Renal cortical epithelial cell (primary cell): ENCODE measurements around the gene MAP4K3. TPM values are rescaled to one million over a fixed set of nuclear protein-coding genes. Genes with fewer than 3 reads are reported as not detected.
"Not testable (repeated sequence)": the region's sequence is repeated elsewhere in the genome, so short reads cannot be mapped to it uniquely, and the experiment has no call there.

Source experiments
- DNase-seq: peaks from one replicate; pipeline ENCODE4 v3.0.0-alpha.2; 2011; ENCODE audit warnings: low read depth
- total RNA-seq: library from RNA; depleted of rRNA; stranded (reverse); fragments of >200 nt; gene quantifications from 2 replicates; pipeline ENCODE4 v1.2.3, GENCODE V29; 2014

The MAP4K3 gene
- total RNA-seq, 1 donor from 2014 or later: 108 TPM

GRCh38 chr2:39373181-39373802 lies 63.8 kb downstream of the MAP4K3 start:
- DNase-seq: no peak

- peak; percentile 59 for DNase-seq
Measured at GRCh38 chr2:39370101-39370500, 67.0 kb downstream of the MAP4K3 start.

DNA sequence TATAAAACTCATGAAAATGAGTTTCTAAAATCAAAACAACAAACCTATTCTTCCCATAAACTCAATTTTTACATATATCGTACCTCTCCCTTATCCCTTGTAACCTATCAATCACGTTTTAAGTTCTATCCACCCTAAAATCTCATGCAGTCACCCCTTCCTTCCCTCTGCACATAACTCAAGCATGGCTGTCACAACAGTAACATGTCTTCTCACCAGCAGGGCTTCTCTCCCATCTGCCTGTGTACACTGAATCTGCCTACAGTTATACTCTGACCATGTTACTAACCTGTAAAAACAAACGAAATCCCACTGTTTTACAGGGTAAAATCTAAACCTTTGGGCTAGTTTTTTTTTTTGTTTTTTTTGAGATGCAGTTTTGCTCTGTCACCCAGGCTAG lies 68.2 kb downstream of the MAP4K3 start:
- DNase-seq: no peak

GRCh38 chr2:39368376-39368775 lies 68.7 kb downstream of the MAP4K3 start:
- DNase-seq: no peak

GRCh38 chr2:39362595-39362994 lies 74.5 kb downstream of the MAP4K3 start:
- no peak for DNase-seq

DNA sequence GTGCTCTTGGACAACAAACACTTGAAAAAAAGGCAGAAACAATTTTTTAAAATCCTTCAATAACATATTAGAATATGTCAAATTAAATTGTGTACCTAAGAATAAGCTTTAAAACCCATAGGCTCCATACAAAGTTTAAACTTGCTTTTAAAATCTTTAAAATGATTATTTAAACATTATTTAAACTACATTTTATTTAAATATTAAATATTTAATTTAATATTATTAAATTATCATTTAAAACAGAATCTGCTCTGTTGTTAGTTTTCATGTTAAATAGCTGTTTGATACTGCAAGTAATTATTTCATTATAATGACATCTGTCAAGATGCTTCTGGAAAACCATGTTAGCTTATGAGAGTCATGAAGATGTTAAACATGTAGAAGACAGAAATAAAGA lies 75.6 kb downstream of the MAP4K3 start:
- DNase-seq: no peak

DNA sequence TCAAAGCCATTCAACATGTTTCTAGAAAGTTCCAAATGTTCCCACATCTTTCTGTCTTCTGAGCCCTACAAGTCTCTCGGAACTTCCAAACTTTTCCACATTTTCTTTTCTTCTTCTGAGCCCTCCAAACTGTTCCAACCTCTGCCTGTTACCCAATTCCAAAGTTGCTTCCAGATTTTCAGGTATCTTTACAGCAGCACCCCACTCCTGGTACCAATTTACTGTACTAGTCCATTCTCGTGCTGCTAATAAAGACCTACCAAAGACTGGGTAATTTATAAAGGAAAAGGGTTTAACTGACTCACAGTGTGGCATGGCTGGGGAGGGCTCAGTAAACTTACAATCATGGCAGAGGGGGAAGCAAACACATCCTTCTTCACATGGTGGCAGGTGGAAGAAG lies 76.7 kb downstream of the MAP4K3 start:
- DNase-seq: not testable (repeated sequence)

- DNase-seq: no peak
Measured at GRCh38 chr2:39359453-39360038, 77.5 kb downstream of the MAP4K3 start.

- no peak for DNase-seq
Measured at GRCh38 chr2:39356922-39357639, 80.0 kb downstream of the MAP4K3 start.

DNA sequence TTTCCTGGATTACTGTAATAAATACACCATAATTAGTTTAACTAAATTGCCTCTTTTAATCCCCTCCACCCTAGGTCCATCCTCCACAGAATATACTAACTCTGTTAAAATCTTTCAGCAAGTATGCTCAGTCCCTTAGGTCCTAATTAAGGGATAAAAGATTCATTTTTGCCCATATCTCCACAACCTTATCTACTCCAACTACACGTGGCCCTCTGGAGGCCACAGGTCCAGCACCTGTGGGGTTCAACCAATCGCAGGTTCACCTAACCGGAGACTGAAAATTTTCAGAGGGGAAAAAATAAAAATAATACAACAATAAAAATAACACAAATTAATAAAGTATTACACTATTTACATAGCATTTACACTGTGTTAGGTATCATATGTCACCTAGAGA lies 86.4 kb downstream of the MAP4K3 start:
- no peak for DNase-seq

- DNase-seq: no peak
Measured at GRCh38 chr2:39338502-39338901, 98.6 kb downstream of the MAP4K3 start.

DNA sequence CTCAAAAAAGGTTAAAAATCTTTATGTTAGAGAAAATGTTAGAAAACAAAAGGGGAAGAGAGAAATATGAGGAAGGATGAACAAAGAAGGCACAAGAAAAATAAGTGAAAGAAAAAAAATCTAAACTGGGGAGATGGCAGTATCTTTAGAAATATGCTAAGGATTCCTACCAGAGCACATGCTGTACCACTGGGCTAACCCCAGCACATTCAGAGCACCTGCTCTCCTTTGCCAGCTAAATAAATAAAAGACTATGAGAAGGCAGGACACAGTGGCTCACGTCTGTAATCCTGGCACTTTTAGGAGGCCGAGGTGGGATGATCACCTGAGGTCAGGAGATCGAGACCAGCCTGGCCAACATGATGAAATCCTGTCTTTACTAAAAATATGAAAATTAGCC lies 101.2 kb downstream of the MAP4K3 start:
- DNase-seq: no peak

DNA sequence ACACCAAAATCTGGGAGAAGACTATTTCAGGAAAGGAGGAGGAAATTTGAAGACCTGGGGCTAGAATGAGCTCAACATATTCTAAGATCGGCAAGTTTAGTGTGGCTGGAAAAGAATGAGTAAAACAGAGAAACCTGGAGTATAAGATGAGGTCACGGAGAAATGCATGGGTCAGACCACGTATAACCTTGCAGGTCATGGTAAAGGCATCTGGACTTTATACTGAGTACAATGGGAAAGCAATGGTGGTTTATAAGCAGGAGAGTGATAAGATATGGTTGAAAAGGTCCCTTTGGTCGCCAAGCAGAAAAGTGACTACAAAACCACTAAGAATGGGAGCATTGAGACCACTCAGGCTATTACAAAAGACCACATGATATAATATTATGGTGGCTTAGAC lies 102.1 kb downstream of the MAP4K3 start:
- DNase-seq: no peak

DNA sequence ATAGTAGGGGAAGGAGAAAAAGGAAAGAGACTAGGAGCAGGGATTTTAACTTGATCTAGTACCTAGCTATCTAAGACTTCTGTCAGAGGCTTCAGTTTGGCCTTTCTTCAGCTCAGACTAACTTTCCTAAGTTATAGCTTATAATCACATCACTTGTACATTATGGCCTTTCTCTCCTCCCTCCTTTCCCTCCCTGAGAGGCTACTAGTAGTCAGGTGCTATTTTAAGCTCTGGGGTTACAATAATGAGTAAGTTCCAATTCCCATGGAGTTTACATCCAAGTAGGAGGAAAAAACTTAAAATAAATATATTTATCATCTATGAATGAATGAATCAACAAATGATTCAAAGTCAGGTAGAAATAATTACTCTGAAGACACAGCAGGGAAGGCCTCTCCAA lies 102.6 kb downstream of the MAP4K3 start:
- no peak for DNase-seq

GRCh38 chr2:39326644-39327043 lies 110.4 kb downstream of the MAP4K3 start:
- no peak for DNase-seq

GRCh38 chr2:39325966-39326365 lies 111.1 kb downstream of the MAP4K3 start:
- DNase-seq: peak; percentile 15

DNA sequence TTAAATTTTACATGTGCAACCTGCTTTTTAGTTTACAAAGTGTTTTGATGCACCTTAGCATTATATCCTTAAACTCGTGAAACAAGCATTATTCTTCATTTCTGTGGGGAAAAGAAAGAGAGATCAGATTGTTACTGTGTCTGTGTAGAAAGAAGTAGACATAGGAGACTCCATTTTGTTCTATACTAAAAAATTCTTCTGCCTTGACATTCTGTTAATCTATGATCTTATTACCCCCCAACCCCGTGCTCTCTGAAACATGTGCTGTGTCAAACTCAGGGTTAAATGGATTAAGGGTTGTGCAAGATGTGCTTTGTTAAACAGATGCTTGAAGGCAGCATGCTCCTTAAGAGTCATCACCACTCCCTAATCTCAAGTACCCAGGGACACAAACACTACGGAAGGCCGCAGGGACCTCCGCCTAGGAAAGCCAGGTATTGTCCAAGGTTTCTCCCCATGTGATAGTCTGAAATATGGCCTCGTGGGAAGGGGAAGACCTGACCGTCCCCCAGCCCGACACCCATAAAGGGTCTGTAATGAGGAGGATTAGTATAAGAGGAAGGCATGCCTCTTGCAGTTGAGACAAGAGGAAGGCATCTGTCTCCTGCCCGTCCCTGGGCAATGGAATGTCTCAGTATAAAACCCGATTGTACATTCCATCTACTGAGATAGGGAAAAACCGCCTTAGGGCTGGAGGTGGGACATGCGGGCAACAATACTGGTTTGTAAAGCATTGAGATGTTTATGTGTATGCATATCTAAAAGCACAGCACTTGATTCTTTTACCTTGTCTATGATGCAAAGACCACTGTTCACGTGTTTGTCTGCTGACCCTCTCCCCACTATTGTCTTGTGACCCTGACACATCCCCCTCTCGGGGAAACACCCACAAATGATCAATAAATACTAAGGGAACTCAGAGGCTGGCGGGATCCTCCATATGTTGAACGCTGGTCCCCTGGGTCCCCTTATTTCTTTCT lies 115.7 kb downstream of the MAP4K3 start:
- DNase-seq: not testable (repeated sequence)

DNA sequence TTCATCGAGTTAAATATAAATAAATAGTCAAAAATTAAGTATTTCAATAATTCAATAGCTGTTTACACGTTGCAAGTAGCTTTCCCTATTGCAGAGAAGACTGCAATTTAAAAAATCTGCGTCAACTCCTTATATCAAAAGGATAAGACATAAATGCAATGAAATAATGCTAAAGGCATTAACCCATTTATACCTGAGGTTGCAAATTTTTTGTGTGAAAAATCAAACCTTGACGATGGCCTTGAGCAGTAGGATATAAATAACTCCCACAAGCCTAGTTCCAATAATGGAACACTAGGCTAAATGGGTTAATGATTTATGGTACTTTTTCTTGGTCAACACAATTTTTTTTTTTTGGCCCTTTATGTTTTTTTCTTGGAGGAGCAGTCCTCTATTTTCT lies 116.9 kb downstream of the MAP4K3 start:
- no peak for DNase-seq

DNA sequence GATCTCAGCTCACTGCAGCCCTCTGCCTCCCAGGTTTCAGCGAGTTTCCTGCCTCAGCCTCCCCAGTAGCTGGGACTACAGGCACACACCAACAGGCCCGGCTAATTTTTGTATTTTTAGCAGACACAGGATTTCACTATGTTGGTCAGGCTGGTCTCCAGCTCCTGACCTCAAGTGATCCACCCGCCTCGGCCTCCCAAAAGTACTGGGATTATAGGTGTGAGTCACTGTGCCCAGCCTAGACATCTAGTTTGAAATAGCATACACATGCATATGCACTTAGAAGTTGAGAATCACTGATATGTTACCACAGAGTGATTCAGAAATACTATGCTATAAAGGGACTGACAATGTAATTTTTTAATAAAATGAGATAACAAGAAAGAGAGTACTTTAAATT lies 123.5 kb downstream of the MAP4K3 start:
- no peak for DNase-seq

GRCh38 chr2:39311469-39311868 lies 125.6 kb downstream of the MAP4K3 start:
- DNase-seq: no peak

GRCh38 chr2:39308778-39309177 lies 128.3 kb downstream of the MAP4K3 start:
- no peak for DNase-seq

DNA sequence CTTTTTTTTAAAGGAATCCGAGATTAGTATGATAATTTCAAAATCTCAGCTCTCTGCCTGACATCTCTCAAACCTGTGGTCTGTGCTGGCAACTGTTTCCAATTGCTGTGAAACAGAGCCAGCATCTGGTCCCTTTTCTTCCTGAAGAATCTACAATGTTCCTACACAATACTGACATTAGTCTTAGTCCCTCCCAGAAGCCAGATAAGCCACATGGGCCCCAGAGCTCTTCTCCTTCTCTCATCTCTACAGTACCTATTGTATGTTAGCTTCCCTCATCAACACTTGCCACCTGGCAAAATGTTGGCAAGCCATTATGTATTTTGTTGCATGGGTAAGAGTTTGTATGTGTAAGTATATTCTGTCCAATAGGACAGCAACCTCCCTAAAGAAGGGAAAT lies 130.5 kb downstream of the MAP4K3 start:
- DNase-seq: no peak
